Measurements from ENCODE around the gene CALCOCO2.
"Not testable (repeated sequence)": the region's sequence is repeated elsewhere in the genome, so short reads cannot be mapped to it uniquely, and the experiment has no call there.

The CALCOCO2 gene

DNA sequence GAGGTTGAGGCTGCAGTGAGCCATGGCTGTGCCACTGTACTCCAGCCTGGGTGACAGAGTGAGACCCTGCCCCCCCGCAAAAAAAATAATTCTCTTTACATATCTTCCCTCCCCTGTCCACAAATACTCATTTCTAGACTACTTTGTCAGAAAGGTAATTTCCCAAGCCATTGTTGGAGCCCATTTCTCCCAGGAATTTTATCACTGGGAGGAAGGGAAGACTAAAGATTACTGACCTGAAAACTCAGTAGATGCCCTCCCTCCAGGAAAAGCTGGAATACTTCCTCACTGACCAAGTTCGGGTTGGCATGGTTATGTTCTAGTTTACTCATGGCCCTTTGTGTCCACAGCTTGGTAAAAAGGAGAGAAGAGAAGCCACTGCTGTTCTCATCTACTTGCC is 4.1 kb downstream of the CALCOCO2 start:
- no peak for DNase-seq (ENCODE audit: low spot score)
- TF ChIP-seq, protein P1, sequence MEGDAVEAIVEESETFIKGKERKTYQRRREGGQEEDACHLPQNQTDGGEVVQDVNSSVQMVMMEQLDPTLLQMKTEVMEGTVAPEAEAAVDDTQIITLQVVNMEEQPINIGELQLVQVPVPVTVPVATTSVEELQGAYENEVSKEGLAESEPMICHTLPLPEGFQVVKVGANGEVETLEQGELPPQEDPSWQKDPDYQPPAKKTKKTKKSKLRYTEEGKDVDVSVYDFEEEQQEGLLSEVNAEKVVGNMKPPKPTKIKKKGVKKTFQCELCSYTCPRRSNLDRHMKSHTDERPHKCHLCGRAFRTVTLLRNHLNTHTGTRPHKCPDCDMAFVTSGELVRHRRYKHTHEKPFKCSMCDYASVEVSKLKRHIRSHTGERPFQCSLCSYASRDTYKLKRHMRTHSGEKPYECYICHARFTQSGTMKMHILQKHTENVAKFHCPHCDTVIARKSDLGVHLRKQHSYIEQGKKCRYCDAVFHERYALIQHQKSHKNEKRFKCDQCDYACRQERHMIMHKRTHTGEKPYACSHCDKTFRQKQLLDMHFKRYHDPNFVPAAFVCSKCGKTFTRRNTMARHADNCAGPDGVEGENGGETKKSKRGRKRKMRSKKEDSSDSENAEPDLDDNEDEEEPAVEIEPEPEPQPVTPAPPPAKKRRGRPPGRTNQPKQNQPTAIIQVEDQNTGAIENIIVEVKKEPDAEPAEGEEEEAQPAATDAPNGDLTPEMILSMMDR (IDR thresholded peaks at IDR 0.05; ENCODE audit: extremely low read depth, missing control alignments), result no peak

GRCh38 chr17:48835971-48836370 is 5.1 kb downstream of the CALCOCO2 start:
- no peak for DNase-seq (ENCODE audit: low spot score)
- TF ChIP-seq, protein P1 (IDR thresholded peaks at IDR 0.05; ENCODE audit: extremely low read depth, missing control alignments), result no peak

DNA sequence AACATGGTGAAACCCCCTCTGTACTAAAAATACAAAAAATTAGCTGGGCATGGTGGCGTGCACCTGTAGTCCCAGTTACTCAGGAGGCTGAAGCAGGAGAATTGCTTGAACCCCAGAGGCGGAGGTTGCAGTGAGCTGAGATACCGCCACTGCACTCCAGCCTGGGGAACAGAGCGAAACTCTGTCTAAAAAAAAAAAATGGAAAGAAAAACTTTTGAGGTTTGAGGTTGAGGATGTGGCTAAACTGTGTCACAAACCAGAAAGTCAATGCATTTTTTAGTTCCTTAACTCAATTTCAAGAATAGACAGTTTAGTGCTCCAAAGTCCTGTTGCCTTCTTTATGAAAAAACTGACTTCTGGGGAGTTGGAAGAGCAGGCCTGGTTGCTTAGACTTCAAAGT is 6.6 kb downstream of the CALCOCO2 start:
- not testable (repeated sequence) for DNase-seq (ENCODE audit: low spot score)

DNA sequence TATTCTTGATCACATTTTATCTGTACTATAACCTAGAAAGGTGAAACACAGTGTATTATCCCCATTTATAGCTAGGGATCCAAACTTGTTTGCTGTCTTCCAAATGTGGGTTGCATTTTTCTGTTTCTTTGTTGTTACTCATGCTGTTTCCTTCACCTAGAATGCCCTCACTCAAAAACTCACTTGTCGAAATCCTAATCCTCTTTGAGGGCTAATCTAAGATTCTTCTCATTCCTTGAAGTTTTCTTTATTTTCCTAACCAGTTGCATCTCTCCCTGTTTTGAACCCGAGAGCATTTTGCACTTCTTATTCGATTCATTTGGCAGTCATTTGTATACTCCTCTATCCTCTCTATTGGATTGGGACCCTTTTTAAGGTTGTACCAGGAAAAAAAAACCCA is 9.6 kb downstream of the CALCOCO2 start:
- TF ChIP-seq, protein P1 (IDR thresholded peaks at IDR 0.05; ENCODE audit: extremely low read depth, missing control alignments), result no peak
- DNase-seq (ENCODE audit: low spot score), result no peak

DNA sequence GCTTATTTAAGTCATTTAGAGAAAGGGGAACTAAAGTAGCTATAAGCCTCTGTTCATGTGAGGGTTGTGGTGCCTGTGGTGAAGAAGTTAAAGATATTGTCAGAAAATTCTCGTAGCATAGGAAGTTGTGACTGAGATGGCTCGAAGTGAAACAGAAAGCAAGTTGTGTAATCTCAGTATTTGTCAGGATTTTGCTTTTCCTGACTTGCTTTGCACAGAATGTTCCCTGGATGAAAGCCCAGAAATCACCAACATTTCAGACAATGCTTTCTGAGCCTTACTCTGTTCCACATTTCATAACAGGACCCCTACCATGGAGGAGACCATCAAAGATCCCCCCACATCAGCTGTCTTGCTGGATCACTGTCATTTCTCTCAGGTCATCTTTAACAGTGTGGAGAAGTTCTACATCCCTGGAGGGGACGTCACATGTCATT is 10.6 kb downstream of the CALCOCO2 start:
- peak; percentile 68 for DNase-seq (ENCODE audit: low spot score)
- TF ChIP-seq, protein P1 (IDR thresholded peaks at IDR 0.05; ENCODE audit: extremely low read depth, missing control alignments), result no peak

- no peak for DNase-seq (ENCODE audit: low spot score)
- TF ChIP-seq, protein P1 (IDR thresholded peaks at IDR 0.05; ENCODE audit: extremely low read depth, missing control alignments), result no peak
Observed at GRCh38 chr17:48842746-48843145, 11.9 kb downstream of the CALCOCO2 start.

DNA sequence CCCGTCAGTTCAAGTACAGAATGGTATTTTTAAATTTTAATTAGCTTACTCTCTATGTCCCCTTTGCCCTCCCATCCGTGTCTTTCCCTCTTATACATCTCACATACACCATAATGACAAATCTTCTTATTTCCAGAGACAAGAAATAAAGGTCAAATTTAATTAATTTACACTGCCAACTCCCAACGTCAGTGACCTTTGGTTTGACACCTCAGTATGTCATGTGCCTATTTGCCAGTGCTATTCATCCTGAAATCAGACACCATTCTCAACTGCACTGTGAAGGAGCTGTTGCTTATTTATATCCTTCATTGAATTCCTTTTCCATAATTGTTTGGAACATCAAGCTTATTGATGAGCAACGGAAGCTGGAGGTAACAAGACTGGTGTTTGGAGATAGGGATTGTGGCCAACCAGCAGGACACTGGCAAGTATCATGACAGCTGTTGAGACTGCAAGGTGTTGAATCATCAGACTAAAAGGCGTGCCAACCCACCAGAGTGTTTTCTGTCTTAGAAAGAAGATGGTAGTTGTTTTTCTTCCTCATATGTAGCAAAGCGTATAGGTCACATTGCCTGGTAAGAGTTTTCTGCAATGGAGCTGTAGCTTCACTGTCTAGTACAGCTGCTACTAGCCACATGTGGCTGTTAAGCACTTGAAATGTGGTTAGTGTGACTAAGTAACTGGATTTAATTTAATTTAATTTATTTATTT is 12.5 kb downstream of the CALCOCO2 start:
- TF ChIP-seq, protein P1 (IDR thresholded peaks at IDR 0.05; ENCODE audit: extremely low read depth, missing control alignments), result no peak
- DNase-seq (ENCODE audit: low spot score), result no peak

DNA sequence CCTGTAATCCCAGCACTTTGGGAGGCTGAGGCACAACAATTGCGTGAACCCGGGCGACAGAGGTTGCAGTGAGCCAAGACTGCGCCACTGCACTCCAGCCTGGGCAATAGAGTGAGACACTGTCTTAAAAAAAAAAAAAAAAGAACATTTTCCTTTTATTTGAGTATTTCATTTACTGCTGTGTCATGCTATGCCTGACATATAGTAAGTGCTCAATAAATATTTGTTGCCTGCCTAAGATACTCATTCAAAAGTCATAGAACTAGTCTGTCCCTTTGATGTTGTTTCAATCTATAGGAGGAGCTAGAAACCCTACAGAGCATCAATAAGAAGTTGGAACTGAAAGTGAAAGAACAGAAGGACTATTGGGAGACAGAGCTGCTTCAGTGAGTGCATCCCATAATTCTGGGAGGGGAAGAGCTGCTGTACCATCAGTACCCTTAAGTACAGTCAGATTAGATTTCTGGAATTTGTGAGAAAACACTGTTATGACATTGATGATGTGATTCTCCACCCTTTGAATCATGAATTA is 20.0 kb downstream of the CALCOCO2 start:
- DNase-seq (ENCODE audit: low spot score), result no peak
- TF ChIP-seq, protein P1 (IDR thresholded peaks at IDR 0.05; ENCODE audit: extremely low read depth, missing control alignments), result no peak
